Measurements from ENCODE around the gene LRRFIP1. TPM values are rescaled to one million over a fixed set of nuclear protein-coding genes. Genes with fewer than 3 reads are reported as not detected.
A peak's percentile ranks its signal among the peaks of the same experiment; 100 is the strongest.

LRRFIP1 gene
- total and polyA plus RNA-seq, 2 of the 13 experiments (the other 11 are each of a cell fraction or from before 2014, with no cell fraction given): 15.9 to 40.5 TPM

- TF ChIP-seq HES4 (CRISPR knock-in tag; IDR thresholded peaks at IDR 0.05; ENCODE audit: borderline replicate concordance): no peak
- no peak for TF ChIP-seq ZNF570 (CRISPR knock-in tag; IDR thresholded peaks at IDR 0.05; ENCODE audit: borderline replicate concordance)
- TF ChIP-seq AHDC1 (CRISPR knock-in tag; IDR thresholded peaks at IDR 0.05; ENCODE audit: borderline replicate concordance): no peak
- TF ChIP-seq, protein P1, sequence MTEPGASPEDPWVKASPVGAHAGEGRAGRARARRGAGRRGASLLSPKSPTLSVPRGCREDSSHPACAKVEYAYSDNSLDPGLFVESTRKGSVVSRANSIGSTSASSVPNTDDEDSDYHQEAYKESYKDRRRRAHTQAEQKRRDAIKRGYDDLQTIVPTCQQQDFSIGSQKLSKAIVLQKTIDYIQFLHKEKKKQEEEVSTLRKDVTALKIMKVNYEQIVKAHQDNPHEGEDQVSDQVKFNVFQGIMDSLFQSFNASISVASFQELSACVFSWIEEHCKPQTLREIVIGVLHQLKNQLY (CRISPR knock-in tag; IDR thresholded peaks at IDR 0.05): 0 out of 2 replicates have a peak, but pooled peaks have one; percentile 36
- TF ChIP-seq, protein P2, sequence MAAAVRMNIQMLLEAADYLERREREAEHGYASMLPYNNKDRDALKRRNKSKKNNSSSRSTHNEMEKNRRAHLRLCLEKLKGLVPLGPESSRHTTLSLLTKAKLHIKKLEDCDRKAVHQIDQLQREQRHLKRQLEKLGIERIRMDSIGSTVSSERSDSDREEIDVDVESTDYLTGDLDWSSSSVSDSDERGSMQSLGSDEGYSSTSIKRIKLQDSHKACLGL (CRISPR knock-in tag; IDR thresholded peaks at IDR 0.05): no peak
- TF ChIP-seq ZNF253 (CRISPR knock-in tag; IDR thresholded peaks at IDR 0.05; ENCODE audit: borderline replicate concordance): no peak
- no peak for TF ChIP-seq NR2F1 (CRISPR knock-in tag; IDR thresholded peaks at IDR 0.05)
- peak; percentile 74 for TF ChIP-seq ZNF609 (CRISPR knock-in tag; IDR thresholded peaks at IDR 0.05; ENCODE audit: borderline replicate concordance)
- TF ChIP-seq ZNF138 (CRISPR knock-in tag; IDR thresholded peaks at IDR 0.05; ENCODE audit: low read depth): no peak
- no peak for TF ChIP-seq ZFP41 (CRISPR knock-in tag; IDR thresholded peaks at IDR 0.05; ENCODE audit: borderline replicate concordance)
- 0 out of 2 replicates have a peak, but pooled peaks have one; percentile 33 for TF ChIP-seq FOXA3 (CRISPR knock-in tag; IDR thresholded peaks at IDR 0.05)
- TF ChIP-seq EP300 (IDR thresholded peaks at IDR 0.05; ENCODE audit: low read depth in 2 of 2, low read length in 2 of 2): peak in 1 of 2 experiments; percentile 27; a peak in 1 of 4 replicates
- TF ChIP-seq EP300 (CRISPR knock-in tag; IDR thresholded peaks at IDR 0.05; ENCODE audit: borderline replicate concordance): 0 out of 2 replicates have a peak, but pooled peaks have one; percentile 21
- TF ChIP-seq BRCA1 (CRISPR knock-in tag; IDR thresholded peaks at IDR 0.05): no peak
- peak; percentile 40; the same call in 1 of the 2 replicates for TF ChIP-seq RAD21 (CRISPR knock-in tag; IDR thresholded peaks at IDR 0.05)
- no peak for TF ChIP-seq SIN3B (IDR thresholded peaks at IDR 0.05; ENCODE audit: low read length)
- no peak for TF ChIP-seq NPAS2 (CRISPR knock-in tag; IDR thresholded peaks at IDR 0.05; ENCODE audit: borderline replicate concordance)
- TF ChIP-seq TGIF2 (CRISPR knock-in tag; IDR thresholded peaks at IDR 0.05): peak; percentile 88; the same call in 1 of the 2 replicates
- TF ChIP-seq ZBTB42 (CRISPR knock-in tag; IDR thresholded peaks at IDR 0.05): peak; percentile 86; the same call in 1 of the 2 replicates
Measured at GRCh38 chr2:237723602-237724001, 96.2 kb downstream of the LRRFIP1 start (continued).

Measured in HepG2 (cell line).